ENCODE measurements around the gene ATG101.
A peak's percentile ranks its signal among the peaks of the same experiment; 100 is the strongest.

ATG101 gene

DNA sequence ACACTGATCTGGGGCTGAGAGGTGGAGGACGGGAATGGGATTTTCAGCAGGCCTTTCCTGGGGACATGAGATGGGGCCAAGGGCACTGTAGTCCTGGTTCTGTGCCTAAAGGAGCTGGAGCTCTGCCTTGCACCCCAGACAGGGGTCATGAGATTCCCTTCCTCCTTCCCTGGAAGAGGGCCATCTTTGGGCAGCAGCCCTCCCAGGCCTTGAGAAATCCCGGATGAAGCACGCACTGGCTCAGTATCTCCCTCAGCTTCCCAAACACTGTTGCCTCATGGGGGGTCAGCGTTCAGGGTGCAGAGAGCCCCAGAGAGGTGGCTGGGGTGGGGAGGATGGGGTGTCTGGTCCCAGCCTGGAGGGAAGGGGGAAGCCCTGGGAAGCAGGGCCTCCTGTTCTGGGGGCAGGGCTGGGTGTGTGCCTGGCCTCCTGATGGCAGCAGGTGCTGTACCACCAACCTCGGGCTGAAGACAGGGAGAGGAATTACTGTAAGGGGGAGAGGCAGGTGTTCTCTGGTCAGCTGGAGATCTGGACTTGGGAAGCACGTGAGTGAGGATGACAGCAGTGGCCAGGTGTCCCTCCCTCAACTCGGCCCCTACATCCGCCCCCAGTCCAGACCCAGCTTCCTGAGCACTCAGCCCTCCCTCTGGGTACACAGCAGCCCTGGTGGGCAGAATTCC lies 26.9 kb upstream of the ATG101 start:
- DNase-seq (ENCODE audit: low read depth) = no peak

DNA sequence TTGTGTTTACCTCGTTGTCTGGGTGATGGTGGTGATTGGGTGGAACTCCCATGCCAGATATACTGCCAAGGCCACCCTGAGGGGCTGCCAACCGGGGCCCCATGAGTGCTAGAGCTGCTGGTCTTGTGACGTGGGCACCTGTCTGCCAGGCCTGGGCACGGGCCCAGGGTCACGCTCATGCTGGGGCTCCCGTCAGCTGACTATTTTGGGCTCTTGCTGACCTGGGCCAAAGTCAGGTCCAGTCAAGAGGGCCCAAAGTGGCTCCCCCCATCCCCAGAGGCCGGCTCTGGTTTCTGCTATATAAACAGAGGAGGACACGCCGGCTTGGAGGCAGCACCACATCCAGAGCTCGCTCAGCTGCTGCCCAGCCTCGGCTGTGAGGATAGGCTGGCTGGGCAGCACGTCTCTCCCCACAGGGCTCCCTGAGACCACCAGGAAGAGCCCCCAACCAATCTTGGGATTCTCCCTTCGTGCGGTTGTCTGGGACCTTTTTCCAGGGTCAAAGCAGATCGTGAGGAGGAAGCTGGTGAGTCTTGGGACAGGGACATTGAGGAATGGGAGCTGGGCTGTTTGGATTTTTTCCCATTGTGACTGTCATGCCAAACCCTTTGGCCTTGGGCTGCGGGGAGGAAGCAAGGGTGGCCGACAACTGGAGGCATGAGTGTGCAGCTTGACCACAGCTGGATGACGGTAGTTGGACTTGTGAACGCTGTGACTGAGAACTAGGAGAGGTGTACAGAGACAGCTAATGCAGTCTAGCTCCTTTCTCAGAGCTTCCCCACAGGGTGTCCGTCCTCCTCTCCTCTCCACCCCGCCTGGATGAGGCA lies 26.2 kb upstream of the ATG101 start:
- no peak for DNase-seq (ENCODE audit: low read depth)

DNA sequence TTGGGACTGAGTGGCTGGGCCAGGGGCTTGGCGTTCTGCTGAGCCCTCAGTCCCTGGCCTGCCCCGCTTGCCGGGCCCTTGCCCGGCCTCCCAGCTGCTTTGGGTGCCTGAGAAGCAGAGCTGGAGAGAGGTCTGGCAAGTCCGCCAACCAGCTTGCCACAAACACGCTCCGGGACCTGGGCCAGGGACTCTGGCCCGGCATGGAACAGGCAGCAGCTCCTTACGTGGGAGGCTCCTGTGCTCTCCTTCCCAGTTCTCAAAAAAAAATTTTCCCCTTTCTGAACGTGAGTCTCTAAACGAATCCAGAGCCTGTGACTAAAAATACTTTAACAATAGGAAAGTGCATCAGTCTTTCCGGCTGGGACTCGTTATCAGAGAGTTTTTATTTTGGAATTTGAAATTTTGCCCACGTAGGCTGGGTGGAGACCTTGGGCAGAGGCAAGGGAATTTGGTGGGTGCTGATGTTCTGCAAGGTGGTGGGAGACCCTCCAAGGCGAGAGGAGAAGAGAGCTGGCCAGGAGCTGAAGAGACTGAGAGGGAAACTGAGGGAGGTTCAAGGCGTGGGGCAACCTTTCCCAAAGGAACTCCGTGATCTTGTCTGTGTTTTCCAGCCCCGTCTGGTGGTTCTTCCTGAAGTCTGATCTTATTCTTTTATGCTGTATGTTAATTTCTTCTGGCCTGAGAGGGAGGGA lies 25.3 kb upstream of the ATG101 start:
- peak; percentile 76 for DNase-seq (ENCODE audit: low read depth)

DNA sequence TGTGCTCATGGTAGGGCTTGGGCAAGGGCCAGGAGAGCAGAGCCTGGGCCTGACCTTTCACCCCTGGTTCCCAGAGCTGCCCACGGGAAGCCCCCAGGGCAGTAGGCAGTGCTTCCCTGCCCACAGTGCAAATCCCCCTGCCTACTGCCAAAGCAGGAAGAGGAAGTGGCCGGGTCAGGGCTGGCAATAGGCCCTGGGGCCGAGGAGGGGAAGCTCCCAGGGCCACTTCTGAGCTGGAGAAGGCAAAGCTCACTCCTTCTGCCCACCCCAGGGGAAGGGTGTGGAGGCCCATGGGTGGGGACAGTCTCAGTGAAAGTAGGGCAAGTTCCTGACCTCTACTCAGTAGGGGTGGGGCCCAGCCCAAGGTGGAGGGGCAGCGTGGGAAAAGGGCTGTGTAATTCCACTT lies 24.0 kb upstream of the ATG101 start:
- DNase-seq (ENCODE audit: low read depth) = no peak

DNA sequence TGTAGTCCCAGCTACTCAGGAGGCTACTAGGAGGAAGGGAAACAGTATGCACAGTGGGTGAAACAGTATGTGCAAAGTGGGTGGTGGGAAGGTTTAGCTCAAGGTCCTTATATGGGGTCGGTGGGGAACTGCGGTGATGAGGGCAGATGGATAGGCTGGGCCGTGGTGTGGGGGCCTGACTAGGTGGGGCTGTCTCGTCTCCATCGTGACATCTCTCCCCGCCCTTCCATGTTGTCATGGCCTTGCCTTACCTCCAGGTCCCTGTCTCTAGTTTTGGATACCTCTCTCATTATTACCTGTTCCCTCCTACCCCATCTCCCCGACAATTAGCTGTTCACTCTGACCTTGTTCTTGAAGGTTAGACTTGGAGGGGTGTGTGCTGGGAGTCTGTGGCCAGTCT lies 22.9 kb upstream of the ATG101 start:
- no peak for DNase-seq (ENCODE audit: low read depth)

DNA sequence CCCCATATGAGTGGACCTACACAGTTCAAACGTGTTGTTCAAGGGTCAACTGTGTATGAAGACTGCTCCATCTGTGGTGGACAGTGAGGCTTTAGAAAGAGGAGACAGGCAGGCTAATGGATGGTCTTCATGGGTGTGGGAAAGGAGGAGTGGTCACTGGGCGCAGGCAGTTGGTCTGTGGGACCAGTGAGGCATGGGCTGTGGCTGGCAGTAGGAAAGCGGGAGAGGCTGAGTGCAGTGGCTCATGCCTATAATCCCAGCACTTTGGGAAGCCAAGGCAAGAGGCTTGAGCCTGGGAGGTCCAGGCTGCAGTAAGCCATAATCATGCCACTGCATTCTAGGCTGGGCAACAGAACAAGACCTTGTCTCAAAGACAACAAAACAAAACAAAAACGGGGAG lies 20.5 kb upstream of the ATG101 start:
- no peak for DNase-seq (ENCODE audit: low read depth)

- no peak for DNase-seq (ENCODE audit: low read depth)
Measured at GRCh38 chr12:52049688-52050087, 20.1 kb upstream of the ATG101 start.

DNA sequence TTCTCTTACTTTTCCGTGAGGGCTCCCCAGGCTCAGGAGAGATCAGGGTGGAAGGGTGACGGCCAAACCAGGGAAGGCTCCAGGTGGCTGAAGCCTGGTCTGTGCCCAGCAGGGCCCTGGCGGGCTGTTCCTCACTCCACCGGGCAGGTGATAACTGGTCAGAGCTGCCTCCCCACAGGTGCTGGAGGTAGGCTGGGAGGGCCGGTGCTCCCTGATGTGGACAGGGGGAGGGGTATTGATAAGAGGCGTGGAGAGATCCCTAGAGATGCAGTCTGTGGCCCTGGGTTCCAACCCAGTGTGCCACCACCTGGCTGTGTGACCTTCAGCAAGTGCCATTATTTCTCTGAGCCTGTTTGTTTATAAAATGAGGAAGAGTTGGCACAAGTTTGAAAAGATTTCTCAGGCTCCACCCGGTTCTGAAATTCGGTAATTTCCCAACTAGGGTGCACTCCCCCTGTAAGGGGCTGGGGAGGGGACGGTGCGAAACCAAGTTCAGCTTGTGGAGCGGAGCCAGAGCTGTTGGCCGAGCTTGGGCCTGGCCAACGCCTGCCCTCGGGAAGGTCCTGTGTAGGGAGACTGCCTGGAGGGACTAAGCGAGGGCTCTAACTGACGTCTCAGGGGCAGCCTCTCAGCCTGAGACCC lies 19.5 kb upstream of the ATG101 start:
- no peak for DNase-seq (ENCODE audit: low read depth)

DNA sequence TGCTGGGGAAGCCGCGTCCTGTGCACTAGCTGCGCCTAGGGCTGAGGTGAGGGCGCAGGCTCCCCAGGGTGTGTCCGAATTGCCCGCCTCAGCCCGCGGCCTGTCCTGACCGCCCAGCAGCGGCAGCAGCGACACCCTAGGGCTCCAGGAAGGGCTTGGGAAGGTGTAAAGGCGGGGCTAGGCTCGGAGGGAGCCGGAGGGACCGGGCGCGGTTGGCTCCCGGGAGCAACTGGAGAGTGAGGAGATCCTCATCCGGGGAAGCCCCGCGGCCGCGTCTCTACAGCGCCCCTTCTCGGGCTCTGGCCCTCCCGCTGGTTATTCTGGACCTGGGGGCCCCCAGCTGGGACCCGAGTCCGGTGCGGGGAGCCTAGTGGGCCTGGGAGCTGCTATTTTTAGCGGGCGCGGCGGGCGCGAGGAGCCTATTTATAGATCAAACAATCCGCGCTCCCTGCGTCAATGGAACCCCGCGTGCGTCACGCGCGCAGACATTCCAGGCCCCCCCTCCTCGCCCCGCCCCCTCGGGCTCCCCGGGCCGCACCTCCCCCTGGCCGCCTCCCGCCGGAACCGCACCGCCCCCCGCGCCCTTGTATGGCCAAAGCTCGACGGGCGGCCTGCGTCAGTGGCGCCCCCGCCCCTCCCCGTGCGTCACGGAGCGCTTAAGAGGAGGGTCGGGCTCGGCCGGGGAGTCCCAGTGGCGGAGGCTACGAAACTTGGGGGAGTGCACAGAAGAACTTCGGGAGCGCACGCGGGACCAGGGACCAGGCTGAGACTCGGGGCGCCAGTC lies 18.8 kb upstream of the ATG101 start, which contains the start of gene NR4A1:
Gene NR4A1, plus strand, starts transcription at position 685 of the 784 bp plus-strand sequence. CDS start 2,887 bp downstream, outside the sequence.
- DNase-seq (ENCODE audit: low read depth) = peak; percentile 77

- no peak for DNase-seq (ENCODE audit: low read depth)
Measured at GRCh38 chr12:52052468-52053186, 17.2 kb upstream of the ATG101 start.

DNA sequence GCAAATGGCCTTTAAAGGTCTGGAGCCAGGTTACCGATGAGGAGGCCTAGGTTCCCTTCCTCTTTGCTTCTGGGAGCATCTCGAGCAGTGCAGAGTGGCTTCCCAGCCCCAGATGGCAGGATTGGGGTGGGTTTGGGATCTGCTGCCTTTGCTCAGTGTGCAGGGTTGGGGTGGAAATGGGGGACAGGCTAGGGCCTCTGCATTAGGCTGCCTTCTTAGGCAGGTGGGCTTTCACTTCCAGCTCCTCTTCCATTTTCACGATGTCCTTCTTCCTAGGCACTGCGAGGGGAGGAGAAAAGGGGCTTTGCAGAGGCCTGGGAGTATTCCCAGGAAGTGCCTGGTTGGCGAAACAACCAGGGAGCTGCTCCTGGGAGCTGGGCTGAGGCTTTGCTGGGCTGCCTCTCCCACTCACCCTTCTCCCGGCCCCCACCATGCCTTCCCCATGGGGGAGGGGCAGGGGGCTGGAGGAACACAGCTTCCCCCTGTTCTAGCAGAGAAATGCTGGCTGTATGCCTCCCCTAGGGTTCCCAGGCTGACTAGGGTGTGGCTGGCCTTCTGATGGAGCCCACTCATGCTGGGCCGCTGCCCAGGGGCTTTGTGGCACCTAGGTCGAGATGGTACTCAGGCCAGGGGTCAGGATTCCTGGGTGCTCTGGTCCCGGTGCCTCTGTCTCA lies 16.1 kb upstream of the ATG101 start:
- no peak for DNase-seq (ENCODE audit: low read depth)

DNA sequence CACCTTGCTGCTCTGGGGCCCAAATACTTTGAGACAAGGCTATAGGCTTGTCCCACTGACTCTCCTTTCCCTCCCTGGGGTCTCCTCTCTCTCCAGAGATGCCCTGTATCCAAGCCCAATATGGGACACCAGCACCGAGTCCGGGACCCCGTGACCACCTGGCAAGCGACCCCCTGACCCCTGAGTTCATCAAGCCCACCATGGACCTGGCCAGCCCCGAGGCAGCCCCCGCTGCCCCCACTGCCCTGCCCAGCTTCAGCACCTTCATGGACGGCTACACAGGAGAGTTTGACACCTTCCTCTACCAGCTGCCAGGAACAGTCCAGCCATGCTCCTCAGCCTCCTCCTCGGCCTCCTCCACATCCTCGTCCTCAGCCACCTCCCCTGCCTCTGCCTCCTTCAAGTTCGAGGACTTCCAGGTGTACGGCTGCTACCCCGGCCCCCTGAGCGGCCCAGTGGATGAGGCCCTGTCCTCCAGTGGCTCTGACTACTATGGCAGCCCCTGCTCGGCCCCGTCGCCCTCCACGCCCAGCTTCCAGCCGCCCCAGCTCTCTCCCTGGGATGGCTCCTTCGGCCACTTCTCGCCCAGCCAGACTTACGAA lies 15.4 kb upstream of the ATG101 start:
- DNase-seq (ENCODE audit: low read depth) = no peak

DNA sequence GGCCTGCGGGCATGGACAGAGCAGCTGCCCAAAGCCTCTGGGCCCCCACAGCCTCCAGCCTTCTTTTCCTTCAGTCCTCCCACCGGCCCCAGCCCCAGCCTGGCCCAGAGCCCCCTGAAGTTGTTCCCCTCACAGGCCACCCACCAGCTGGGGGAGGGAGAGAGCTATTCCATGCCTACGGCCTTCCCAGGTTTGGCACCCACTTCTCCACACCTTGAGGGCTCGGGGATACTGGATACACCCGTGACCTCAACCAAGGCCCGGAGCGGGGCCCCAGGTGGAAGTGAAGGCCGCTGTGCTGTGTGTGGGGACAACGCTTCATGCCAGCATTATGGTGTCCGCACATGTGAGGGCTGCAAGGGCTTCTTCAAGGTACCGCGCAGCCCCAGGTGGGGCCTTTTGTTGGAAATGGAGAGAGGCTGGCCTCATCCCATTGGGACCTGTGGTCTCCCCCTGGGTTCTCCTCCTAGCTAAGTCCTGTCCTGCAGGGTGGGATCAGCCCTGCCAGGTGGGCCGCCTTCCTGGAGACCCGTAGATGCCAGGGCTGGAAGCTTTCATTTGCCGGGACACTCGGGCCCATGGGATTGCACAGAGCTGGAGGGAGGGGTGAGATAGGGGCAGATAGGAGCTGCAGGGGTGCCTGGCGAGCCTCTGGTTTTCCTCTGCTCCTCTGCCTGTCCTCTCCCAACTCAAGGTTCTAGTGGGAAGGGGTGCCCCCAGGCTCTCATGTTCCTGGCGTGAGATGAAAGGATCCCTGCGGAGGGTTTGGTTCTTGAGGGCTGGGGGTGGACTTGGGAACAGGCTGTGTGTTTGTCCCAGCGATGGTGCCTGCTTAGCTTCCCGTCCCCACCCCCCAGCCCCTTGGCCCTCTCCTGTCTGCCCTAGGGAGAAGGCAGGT lies 14.7 kb upstream of the ATG101 start:
- DNase-seq (ENCODE audit: low read depth) = no peak

- no peak for DNase-seq (ENCODE audit: low read depth)
Measured at GRCh38 chr12:52055731-52056711, 13.8 kb upstream of the ATG101 start.

DNA sequence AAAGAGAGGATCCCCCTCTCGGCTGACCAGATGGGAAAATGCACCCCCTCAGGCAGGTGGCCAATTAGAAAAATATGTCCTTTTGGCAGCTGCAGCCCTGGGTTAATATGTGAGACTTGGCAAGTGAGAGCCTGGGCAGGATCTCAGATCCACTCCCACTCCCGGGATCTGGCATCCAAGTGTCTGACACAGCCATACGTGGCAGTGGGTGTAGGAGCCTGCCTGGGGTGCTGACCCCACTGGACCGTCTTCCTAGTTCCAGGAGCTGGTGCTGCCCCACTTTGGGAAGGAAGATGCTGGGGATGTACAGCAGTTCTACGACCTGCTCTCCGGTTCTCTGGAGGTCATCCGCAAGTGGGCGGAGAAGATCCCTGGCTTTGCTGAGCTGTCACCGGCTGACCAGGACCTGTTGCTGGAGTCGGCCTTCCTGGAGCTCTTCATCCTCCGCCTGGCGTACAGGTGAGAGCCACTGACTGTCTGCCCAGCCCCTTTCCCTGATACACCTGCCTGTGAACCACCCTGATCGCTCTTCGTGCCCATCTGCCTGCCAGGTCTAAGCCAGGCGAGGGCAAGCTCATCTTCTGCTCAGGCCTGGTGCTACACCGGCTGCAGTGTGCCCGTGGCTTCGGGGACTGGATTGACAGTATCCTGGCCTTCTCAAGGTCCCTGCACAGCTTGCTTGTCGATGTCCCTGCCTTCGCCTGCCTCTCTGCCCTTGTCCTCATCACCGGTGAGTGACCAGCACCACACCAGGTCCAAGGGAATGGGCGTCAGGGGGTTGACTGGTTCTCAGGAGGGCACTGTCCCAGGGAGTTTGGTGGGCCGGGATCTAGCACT lies 12.8 kb upstream of the ATG101 start:
- no peak for DNase-seq (ENCODE audit: low read depth)

Measured in fibroblast of the conjunctiva (primary cell).